K562 (cell line): ENCODE measurements around the gene PRDM1. TPM values are rescaled to one million over a fixed set of nuclear protein-coding genes. Genes with fewer than 3 reads are reported as not detected.

ENCODE experiments used
- E4F1 ChIP-seq: fragments of 250-450 bp; sonication (Bioruptor Pico); IDR thresholded peaks from 2 replicates; pipeline ENCODE4 v1.5.0; 2021; ENCODE audit warnings: mild to moderate bottlenecking, borderline replicate concordance
- ELF2 ChIP-seq: fragments of 250-450 bp; sonication (Bioruptor Pico); IDR thresholded peaks from 2 replicates; pipeline ENCODE4 v1.5.0; 2021; ENCODE audit warnings: mild to moderate bottlenecking
- FOXP1 ChIP-seq: sonication (generic); formaldehyde crosslinking; IDR thresholded peaks from 2 replicates; pipeline ENCODE4 v1.8.0; 2022; ENCODE audit warnings: mild to moderate bottlenecking, missing genetic modification reagents
- FUS ChIP-seq: fragments of 200-400 bp; formaldehyde crosslinking; optimal IDR thresholded peaks from 2 replicates; pipeline ENCODE3; 2017; ENCODE audit warnings: low read depth, low read length
- HMG20B ChIP-seq: fragments of 250-450 bp; sonication (Bioruptor Pico); IDR thresholded peaks from 2 replicates; pipeline ENCODE4 v1.5.0; 2021; ENCODE audit warnings: mild to moderate bottlenecking
- HNRNPUL1 ChIP-seq: fragments of 200-400 bp; formaldehyde crosslinking; IDR thresholded peaks from 2 replicates; pipeline ENCODE4 v1.6.1; 2017; ENCODE audit warnings: low read length
- MTA2 ChIP-seq: fragments of 450-650 bp; IDR thresholded peaks from 2 replicates; pipeline ENCODE4 v1.6.1; 2016; ENCODE audit warnings: low read depth
- NCOA4 ChIP-seq: fragments of 450-650 bp; IDR thresholded peaks from 2 replicates; pipeline ENCODE4 v1.6.1; 2018; ENCODE audit warnings: mild to moderate bottlenecking; ENCODE audit not compliant: partially characterized antibody
- NRF1 ChIP-seq, 2 experiments: fragments of 450-650 bp; IDR thresholded peaks in 1 of 2; conservative IDR thresholded peaks in 1 of 2; 2 replicates each; pipeline ENCODE4 v1.6.1; 2014; ENCODE audit warnings: mild to moderate bottlenecking in 2 of 2
- RBM17 ChIP-seq: fragments of 200-400 bp; formaldehyde crosslinking; IDR thresholded peaks from 2 replicates; pipeline ENCODE4 v1.6.1; 2017; ENCODE audit warnings: low read depth, mild to moderate bottlenecking, low read length, borderline replicate concordance
- RFX5 ChIP-seq: IDR thresholded peaks from 2 replicates; pipeline ENCODE4 v1.6.1; 2011; ENCODE audit warnings: low read depth, mild to moderate bottlenecking, improper control_type of control experiment, low read length
- THAP12 ChIP-seq: fragments of 250-450 bp; sonication (Bioruptor Pico); IDR thresholded peaks from 2 replicates; pipeline ENCODE4 v1.9.0; 2021; ENCODE audit warnings: mild to moderate bottlenecking, inconsistent platforms
- ZNF445 ChIP-seq: fragments of 250-450 bp; sonication (Bioruptor Pico); IDR thresholded peaks from 2 replicates; pipeline ENCODE4 v1.4.0; 2020; ENCODE audit warnings: low read depth, mild to moderate bottlenecking, moderate library complexity
- ZNF561 ChIP-seq: fragments of 450-650 bp; formaldehyde crosslinking; conservative IDR thresholded peaks from 2 replicates; pipeline ENCODE4 v1.4.0; 2020; ENCODE audit warnings: mild to moderate bottlenecking, moderate library complexity
- ZNF583 ChIP-seq: fragments of 250-450 bp; sonication (Bioruptor Pico); IDR thresholded peaks from 2 replicates; pipeline ENCODE4 v1.4.0; 2020
- ZNF717 ChIP-seq: fragments of 250-450 bp; sonication (Bioruptor Pico); IDR thresholded peaks from 2 replicates; pipeline ENCODE4 v1.5.0; 2021
- ZSCAN29 ChIP-seq: fragments of 450-650 bp; IDR thresholded peaks from 2 replicates; pipeline ENCODE4 v1.6.1; 2017
- polyA plus RNA-seq, 8 experiments: library from polyadenylated mRNA; depleted of rRNA in 4 of 8; stranded (reverse) in 5 of 8; unstranded in 3 of 8; fragments of >200 nt; fragmentation: Nextera tagmentation in 2 of 8; fragmentation: Illumina TruSeq in 1 of 8; extraction: Ambion mirVana in 2 of 8; extraction: Trizol in 1 of 8; gene quantifications; 2 replicates each; pipeline versions ENCODE4 v1.2.1 to v1.2.3, GENCODE V29; 2011 to 2014; ENCODE audit warnings: inconsistent platforms in 1 of 8, missing spikeins in 1 of 8
- total RNA-seq, 7 experiments: library from RNA; depleted of rRNA in 6 of 7; stranded (reverse); fragments of >200 nt in 6 of 7; fragmentation: Illumina TruSeq in 2 of 7; extraction: Trizol in 2 of 7; gene quantifications; 2 replicates each; pipeline versions ENCODE4 v1.2.1 to v1.2.3, GENCODE V29; 2011 to 2021; ENCODE audit warnings: low replicate concordance in 1 of 7
- TF ChIP-seq, protein P1 (sequence below): sonication (generic); IDR thresholded peaks from 2 replicates; pipeline ENCODE4 v1.6.1; 2016
- TF ChIP-seq, protein P2 (sequence below): fragments of 250-450 bp; sonication (Bioruptor Pico); IDR thresholded peaks from 2 replicates; pipeline ENCODE4 v1.5.0; 2020; ENCODE audit warnings: mild to moderate bottlenecking, borderline replicate concordance
- TF ChIP-seq, protein P3 (sequence below): fragments of 450-650 bp; formaldehyde crosslinking; IDR thresholded peaks from 2 replicates; pipeline ENCODE4 v1.4.0; 2022; ENCODE audit warnings: missing genetic modification characterization

Gene PRDM1
- total and polyA plus RNA-seq, 9 of the 15 experiments (the other 6 are each of a cell fraction or from before 2014, with no cell fraction given), result 0.09 to 0.89 (median 0.27) TPM

- TF ChIP-seq, protein P1, sequence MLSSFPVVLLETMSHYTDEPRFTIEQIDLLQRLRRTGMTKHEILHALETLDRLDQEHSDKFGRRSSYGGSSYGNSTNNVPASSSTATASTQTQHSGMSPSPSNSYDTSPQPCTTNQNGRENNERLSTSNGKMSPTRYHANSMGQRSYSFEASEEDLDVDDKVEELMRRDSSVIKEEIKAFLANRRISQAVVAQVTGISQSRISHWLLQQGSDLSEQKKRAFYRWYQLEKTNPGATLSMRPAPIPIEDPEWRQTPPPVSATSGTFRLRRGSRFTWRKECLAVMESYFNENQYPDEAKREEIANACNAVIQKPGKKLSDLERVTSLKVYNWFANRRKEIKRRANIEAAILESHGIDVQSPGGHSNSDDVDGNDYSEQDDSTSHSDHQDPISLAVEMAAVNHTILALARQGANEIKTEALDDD, result no peak
- TF ChIP-seq RFX5 (no peak), ZSCAN29 (no peak), ZNF717 (CRISPR knock-in tag) (no peak), ZNF561 (CRISPR knock-in tag) (no peak), RBM17 (no peak), HMG20B (CRISPR knock-in tag) (no peak), ZNF583 (CRISPR knock-in tag) (no peak), ELF2 (CRISPR knock-in tag) (no peak), MTA2 (no peak), NCOA4 (no peak), NRF1 (conservative IDR thresholded peaks at IDR 0.05 in 1 of 2, IDR thresholded peaks at IDR 0.05 in 1 of 2) (peak in 1 of 2 experiments; percentile 20; a peak in 1 of 4 replicates), THAP12 (CRISPR knock-in tag) (no peak), E4F1 (CRISPR knock-in tag) (no peak), HNRNPUL1 (no peak), FOXP1 (CRISPR knock-in tag) (no peak), FUS (no peak), ZNF445 (CRISPR knock-in tag) (no peak)
- TF ChIP-seq, protein P2, sequence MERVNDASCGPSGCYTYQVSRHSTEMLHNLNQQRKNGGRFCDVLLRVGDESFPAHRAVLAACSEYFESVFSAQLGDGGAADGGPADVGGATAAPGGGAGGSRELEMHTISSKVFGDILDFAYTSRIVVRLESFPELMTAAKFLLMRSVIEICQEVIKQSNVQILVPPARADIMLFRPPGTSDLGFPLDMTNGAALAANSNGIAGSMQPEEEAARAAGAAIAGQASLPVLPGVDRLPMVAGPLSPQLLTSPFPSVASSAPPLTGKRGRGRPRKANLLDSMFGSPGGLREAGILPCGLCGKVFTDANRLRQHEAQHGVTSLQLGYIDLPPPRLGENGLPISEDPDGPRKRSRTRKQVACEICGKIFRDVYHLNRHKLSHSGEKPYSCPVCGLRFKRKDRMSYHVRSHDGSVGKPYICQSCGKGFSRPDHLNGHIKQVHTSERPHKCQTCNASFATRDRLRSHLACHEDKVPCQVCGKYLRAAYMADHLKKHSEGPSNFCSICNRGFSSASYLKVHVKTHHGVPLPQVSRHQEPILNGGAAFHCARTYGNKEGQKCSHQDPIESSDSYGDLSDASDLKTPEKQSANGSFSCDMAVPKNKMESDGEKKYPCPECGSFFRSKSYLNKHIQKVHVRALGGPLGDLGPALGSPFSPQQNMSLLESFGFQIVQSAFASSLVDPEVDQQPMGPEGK, result no peak
- TF ChIP-seq, protein P3, sequence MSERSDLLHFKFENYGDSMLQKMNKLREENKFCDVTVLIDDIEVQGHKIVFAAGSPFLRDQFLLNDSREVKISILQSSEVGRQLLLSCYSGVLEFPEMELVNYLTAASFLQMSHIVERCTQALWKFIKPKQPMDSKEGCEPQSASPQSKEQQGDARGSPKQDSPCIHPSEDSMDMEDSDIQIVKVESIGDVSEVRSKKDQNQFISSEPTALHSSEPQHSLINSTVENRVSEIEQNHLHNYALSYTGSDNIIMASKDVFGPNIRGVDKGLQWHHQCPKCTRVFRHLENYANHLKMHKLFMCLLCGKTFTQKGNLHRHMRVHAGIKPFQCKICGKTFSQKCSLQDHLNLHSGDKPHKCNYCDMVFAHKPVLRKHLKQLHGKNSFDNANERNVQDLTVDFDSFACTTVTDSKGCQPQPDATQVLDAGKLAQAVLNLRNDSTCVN (CRISPR knock-in tag), result no peak
Observed at GRCh38 chr6:106134906-106135634, 48.9 kb downstream of the PRDM1 start (continued).
